Mesothelial cell of epicardium (in vitro differentiated cells): Measurements from ENCODE around the gene MCF2L. TPM values are rescaled to one million over a fixed set of nuclear protein-coding genes. Genes with fewer than 3 reads are reported as not detected.

Source experiments
- DNase-seq, 2 experiments: peaks; one replicate each; pipeline ENCODE4 v3.0.0; 2021; ENCODE audit warnings: low spot score in 2 of 2; ENCODE audit not compliant: unreplicated experiment in 2 of 2
- H3K27ac Mint-ChIP-seq: 2 replicates; pipeline ENCODE4 v1.8.0; 2021; ENCODE audit warnings: mixed read lengths
- H3K27me3 Mint-ChIP-seq: 2 replicates; pipeline ENCODE4 v1.8.0; 2021; ENCODE audit warnings: low read depth, mixed read lengths
- H3K36me3 Mint-ChIP-seq: 2 replicates; pipeline ENCODE4 v1.8.0; 2021; ENCODE audit warnings: mixed read lengths
- H3K4me1 Mint-ChIP-seq: 2 replicates; pipeline ENCODE4 v1.8.0; 2021; ENCODE audit warnings: mixed read lengths
- H3K4me3 Mint-ChIP-seq: 2 replicates; pipeline ENCODE4 v1.8.0; 2021; ENCODE audit warnings: mild to moderate bottlenecking, moderate library complexity, mixed read lengths
- H3K9me3 Mint-ChIP-seq: 2 replicates; pipeline ENCODE4 v1.8.0; 2021; ENCODE audit warnings: mixed read lengths
- total RNA-seq: library from RNA; stranded (reverse); gene quantifications from 3 replicates; pipeline ENCODE4 v1.2.1, GENCODE V29; 2021
- TF ChIP-seq, protein P1 (sequence below): fragments of 200-600 bp; sonication (generic); IDR thresholded peaks from one replicate; pipeline ENCODE4 v1.5.0; 2021; ENCODE audit warnings: antibody characterized with exemption; ENCODE audit not compliant: unreplicated experiment

Gene MCF2L
- total RNA-seq, 1 donor from 2014 or later, result 36.6 TPM

DNA sequence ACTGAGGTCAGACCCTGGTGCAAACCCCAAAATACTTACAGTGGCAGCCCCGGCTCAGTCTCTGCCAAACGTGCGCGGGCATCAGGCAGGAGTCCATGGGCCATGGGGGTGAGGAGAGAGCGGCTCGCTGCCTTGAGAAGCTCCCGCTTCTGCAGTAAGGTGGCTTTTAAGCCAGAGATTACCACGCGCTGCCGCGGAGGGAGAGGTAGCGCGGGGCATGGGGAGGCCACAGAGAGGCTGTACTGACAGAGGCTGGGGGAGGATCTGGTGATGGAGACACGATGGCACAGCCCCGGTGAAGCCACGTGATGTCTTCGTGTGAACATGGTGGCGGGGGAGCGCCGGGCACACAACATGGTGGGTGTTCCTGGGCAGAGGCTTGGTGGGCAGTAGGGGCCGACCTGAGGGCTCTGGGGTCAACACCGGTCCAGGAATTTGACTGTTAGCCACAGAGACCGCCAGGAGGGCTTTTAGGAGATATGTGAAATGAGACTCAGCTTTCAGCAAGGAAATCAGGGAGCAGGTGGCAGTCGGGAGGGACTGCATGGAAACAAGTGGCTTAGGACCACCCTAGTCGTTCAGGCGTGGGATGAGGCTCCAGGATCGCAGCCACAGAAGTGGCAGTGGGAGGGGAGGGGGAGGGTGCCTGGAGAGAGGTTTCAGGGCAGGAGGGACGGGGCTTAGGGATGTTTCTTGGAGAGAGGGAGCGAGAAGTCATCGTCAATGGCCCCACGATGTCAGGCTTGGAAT, 24.1 kb downstream of the MCF2L start:
- peaks cover 6% of the 10 kb centered on the region for H3K9me3 Mint-ChIP-seq
- TF ChIP-seq, protein P1, sequence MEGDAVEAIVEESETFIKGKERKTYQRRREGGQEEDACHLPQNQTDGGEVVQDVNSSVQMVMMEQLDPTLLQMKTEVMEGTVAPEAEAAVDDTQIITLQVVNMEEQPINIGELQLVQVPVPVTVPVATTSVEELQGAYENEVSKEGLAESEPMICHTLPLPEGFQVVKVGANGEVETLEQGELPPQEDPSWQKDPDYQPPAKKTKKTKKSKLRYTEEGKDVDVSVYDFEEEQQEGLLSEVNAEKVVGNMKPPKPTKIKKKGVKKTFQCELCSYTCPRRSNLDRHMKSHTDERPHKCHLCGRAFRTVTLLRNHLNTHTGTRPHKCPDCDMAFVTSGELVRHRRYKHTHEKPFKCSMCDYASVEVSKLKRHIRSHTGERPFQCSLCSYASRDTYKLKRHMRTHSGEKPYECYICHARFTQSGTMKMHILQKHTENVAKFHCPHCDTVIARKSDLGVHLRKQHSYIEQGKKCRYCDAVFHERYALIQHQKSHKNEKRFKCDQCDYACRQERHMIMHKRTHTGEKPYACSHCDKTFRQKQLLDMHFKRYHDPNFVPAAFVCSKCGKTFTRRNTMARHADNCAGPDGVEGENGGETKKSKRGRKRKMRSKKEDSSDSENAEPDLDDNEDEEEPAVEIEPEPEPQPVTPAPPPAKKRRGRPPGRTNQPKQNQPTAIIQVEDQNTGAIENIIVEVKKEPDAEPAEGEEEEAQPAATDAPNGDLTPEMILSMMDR, result no peak
- peaks cover 4% of the 10 kb centered on the region for H3K4me1 Mint-ChIP-seq
- no peak overlapping the region for H3K4me3 Mint-ChIP-seq
- H3K27ac Mint-ChIP-seq, result no peak overlapping the region
- peaks cover 17% of the 10 kb centered on the region for H3K27me3 Mint-ChIP-seq
- no peaks in the 10 kb centered on the region for H3K36me3 Mint-ChIP-seq
- no peak for DNase-seq

DNA sequence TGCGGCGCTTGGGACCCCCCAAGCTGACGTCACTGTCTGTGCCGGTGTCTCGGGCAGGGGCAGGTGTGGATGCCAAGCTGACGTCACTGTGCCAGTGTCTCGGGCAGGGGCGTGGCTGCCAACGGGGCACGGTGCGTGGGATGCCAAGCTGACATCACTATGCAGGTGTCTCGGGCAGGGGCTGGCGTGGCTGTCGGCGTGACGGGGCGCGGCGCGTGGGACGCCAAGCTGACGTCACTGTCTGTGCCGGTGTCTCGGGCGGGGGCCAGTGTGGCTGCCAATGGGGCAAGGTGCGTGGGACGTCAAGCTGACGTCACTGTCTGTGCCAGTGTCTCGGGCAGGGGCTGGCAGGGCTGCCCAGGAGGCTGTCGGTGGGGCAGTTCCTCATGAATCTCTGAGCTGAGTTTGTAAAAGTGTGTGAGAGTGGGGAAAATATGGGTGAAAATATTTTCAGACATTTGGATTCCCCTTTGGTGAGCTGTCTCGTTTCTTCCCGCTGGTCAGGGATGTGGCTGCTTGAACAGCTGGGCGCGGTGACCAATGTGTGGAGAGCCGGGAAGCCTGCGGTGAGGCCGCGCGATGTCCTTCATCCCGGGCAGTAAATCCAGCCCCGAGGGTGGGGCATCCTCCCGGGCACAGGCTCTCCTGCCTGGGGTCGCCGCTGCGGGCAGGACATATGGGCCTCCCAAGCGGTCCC, 25.2 kb downstream of the MCF2L start:
- Mint-ChIP-seq H3K27ac (no peak overlapping the region), H3K9me3 (peaks cover 6% of the 10 kb centered on the region), H3K4me3 (no peak overlapping the region), H3K27me3 (peaks cover 17% of the 10 kb centered on the region), H3K4me1 (peaks cover 4% of the 10 kb centered on the region), H3K36me3 (no peaks in the 10 kb centered on the region)
- TF ChIP-seq, protein P1, result no peak
- no peak for DNase-seq

DNA sequence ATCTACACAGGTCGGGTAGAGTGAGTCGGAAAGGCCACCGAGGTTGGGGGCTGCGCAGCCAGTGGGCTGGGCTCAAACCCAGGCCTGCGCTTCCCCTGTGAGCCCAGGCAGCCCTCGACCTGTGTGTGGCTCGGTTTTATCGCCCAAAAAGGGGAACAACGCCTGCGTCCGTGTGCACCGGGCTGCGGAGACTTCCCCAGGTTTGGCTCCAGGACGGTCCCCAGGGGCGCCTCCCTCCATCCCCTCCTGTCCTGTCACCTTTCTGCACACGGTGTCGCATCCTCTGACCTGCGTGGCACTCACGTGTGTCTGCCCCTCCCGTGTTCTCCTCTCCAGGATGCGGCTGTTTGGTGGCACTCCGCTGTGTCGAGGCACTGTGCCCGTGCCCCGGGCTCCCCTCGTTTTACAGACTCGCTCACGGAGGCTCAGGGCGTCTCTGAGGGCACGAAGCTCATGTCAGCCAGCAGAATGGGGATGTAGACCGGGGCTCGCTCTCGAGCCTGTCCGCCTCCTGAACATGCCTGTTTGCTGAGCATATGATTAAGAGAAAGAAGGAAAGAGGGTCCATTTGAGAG, 25.9 kb downstream of the MCF2L start:
- DNase-seq, result no peak
- TF ChIP-seq, protein P1, result no peak
- Mint-ChIP-seq H3K9me3 (peaks cover 3% of the 10 kb centered on the region), H3K27ac (no peak overlapping the region), H3K4me1 (peaks cover 6% of the 10 kb centered on the region), H3K36me3 (no peaks in the 10 kb centered on the region), H3K4me3 (no peak overlapping the region), H3K27me3 (peaks cover 17% of the 10 kb centered on the region)

DNA sequence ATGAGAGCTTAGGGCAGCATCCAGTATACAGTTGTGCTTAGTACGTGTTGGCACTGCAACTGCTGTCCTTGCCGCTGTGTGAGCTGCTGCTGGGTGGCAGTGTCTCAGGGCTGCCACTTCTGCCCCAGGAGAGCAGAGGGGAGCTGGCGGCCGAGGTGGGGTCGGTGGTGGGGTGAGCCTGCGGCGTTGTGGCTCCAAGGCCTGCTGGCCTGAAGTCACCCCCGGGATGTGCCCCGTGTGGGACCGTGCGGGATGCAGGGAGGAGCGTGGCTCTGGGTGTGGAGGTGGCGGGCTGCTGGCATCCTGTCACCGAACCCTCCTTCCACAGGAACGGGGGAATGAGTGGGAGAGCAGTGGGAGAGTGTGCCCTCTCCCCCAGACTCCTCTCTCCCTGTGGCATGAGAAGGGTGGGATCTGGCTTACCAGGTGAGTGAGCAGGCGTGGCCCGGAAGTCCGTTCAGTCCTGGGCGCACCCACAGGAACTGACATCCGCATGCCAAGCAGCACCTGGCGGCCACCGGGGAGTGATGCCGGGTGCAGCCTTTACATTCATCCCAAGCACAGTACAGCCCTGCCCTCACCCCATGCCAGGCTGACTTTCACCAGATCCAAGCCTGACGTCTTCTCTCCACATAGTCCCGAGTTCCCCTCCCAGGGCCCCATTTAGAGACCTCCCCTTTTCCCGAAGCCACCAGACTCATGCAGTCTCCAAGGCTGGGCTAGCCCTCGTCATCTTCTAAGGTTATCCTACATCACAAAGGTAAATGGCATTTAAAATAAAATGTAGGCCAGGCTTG, 26.6 kb downstream of the MCF2L start:
- Mint-ChIP-seq H3K36me3 (no peaks in the 10 kb centered on the region), H3K4me1 (peaks cover 6% of the 10 kb centered on the region), H3K4me3 (no peak overlapping the region), H3K27ac (no peak overlapping the region), H3K27me3 (peaks cover 17% of the 10 kb centered on the region), H3K9me3 (no peaks in the 10 kb centered on the region)
- DNase-seq, result no peak
- TF ChIP-seq, protein P1, result no peak

DNA sequence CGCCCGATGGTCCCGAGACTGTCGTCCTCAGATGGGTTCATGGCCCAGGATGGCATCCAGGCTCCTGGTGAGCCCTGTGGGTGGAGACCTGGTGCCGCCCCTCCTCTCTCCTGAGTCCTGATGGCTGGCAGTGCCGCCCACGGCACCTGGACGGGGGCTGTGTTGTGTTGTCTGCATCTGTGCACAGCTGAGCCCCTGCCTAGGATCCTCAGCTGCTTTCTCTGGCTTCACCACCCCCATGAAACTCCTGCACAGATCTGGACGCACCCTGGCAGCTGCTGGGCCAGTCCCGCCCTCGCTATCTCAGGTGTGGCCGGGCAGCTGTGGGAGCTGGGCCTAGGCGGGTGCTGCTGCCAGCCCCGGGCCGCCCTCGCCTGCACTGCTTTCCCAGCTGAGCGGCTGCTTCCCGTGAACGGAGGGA, 27.7 kb downstream of the MCF2L start:
- TF ChIP-seq, protein P1, result no peak
- Mint-ChIP-seq H3K36me3 (no peaks in the 10 kb centered on the region), H3K27ac (no peak overlapping the region), H3K27me3 (peaks cover 17% of the 10 kb centered on the region), H3K4me3 (no peak overlapping the region), H3K4me1 (peaks cover 15% of the 10 kb centered on the region), H3K9me3 (no peaks in the 10 kb centered on the region)
- no peak for DNase-seq
